Left lung (tissue), 10 donors: Measurements from ENCODE around the gene PTPRT. TPM values are rescaled to one million over a fixed set of nuclear protein-coding genes. Genes with fewer than 3 reads are reported as not detected.

Experiments used
- ATAC-seq: fragments of 200-7000 bp; cut with Tn5 transposase; one replicate; pipeline ENCODE4 v1.9.1; 2020; ENCODE audit warnings: moderate library complexity
- DNase-seq, 4 donors: peaks; one replicate each; pipeline ENCODE4 v3.0.0-alpha.2; 2013 to 2020
- H3K27ac ChIP-seq, 2 donors: fragments of 200-600 bp; sonication (generic) in 1 of 2; one replicate each; pipeline versions ENCODE4 v1.5.0 to v1.8.0; 2020 to 2021
- H3K27me3 ChIP-seq, 2 donors: fragments of 200-600 bp; sonication (generic) in 1 of 2; one replicate each; pipeline versions ENCODE4 v1.5.0 to v1.8.0; 2020 to 2021
- H3K36me3 ChIP-seq, 2 donors: fragments of 200-600 bp; sonication (generic) in 1 of 2; one replicate each; pipeline versions ENCODE4 v1.5.0 to v1.8.0; 2020 to 2021
- H3K4me1 ChIP-seq, 2 donors: fragments of 200-600 bp; one replicate each; pipeline ENCODE4 v1.8.0; 2021
- H3K4me3 ChIP-seq, 2 donors: fragments of 200-600 bp; sonication (generic) in 1 of 2; one replicate each; pipeline versions ENCODE4 v1.5.0 to v1.8.0; 2020 to 2021; ENCODE audit warnings: mild to moderate bottlenecking in 1 of 2
- H3K9me3 ChIP-seq, 2 donors: fragments of 200-600 bp; sonication (generic) in 1 of 2; one replicate each; pipeline versions ENCODE4 v1.5.0 to v1.8.0; 2020 to 2021
- CTCF ChIP-seq, 2 donors: fragments of 200-600 bp; sonication (generic) in 1 of 2; IDR thresholded peaks; one replicate each; pipeline versions ENCODE4 v1.5.0 to v1.8.0; 2021; ENCODE audit warnings: antibody characterized with exemption in 2 of 2
- intact Hi-C, 2 donors: fragments of 100-400 bp; cut with DNase I; formaldehyde crosslinking; loops; one replicate each; pipeline versions ENCODE4 v1.11.2 to v1.14.2; 2022
- polyA plus RNA-seq, 6 donors: library from polyadenylated mRNA; unstranded; fragments of 120-200 nt; gene quantifications; one replicate each; pipeline ENCODE4 v1.2.1, GENCODE V29; 2013; ENCODE audit not compliant: insufficient read length in 6 of 6
- total RNA-seq, 2 donors: library from RNA; stranded (reverse); fragmentation: NEBNext Ultra II Directional; extraction: Animal tissue kit (Norgen Biotek cat#: 25700); gene quantifications; one replicate each; pipeline ENCODE4 v1.2.1, GENCODE V29; 2021
- donor health status: DM: no; HTN: yes; CAD: no.
- donor health status: DM: no; HTN: no; CAD: no.

Gene PTPRT
- total and polyA plus RNA-seq, 8 donors: 0.15 to 2.9 (median 1.4) TPM

GRCh38 chr20:43057317-43057716 lies 132.4 kb downstream of the PTPRT start:
- Histone ChIP-seq H3K9me3 (no peaks in the 10 kb centered on the region), H3K36me3 (no peaks in the 10 kb centered on the region), H3K4me3 (no peak overlapping the region), H3K27me3 (no peaks in the 10 kb centered on the region), H3K4me1 (no peaks in the 10 kb centered on the region), H3K27ac (no peak overlapping the region)
- TF ChIP-seq CTCF (IDR thresholded peaks at IDR 0.05): no peak
- intact Hi-C loops: no loop called here
- DNase-seq (no peak), ATAC-seq (no peak)

- no peak overlapping the region for H3K27ac ChIP-seq
- H3K4me3 ChIP-seq: no peak overlapping the region
- no peaks in the 10 kb centered on the region for H3K27me3 ChIP-seq
- DNase-seq: no peak
- H3K9me3 ChIP-seq: no peaks in the 10 kb centered on the region
- no peak for ATAC-seq
- no peaks in the 10 kb centered on the region for H3K36me3 ChIP-seq
- intact Hi-C loops: no loop called here
- no peak for TF ChIP-seq CTCF (IDR thresholded peaks at IDR 0.05)
- H3K4me1 ChIP-seq: no peaks in the 10 kb centered on the region
These were observed 134.4 kb downstream of the PTPRT start for GRCh38 chr20:43055181-43055884.

- H3K27me3 ChIP-seq: peaks cover 0 to 4% of the 10 kb centered on the region in 2 donors
- no peaks in the 10 kb centered on the region for H3K36me3 ChIP-seq
- no peak overlapping the region for H3K4me3 ChIP-seq
- H3K27ac ChIP-seq: no peak overlapping the region
- TF ChIP-seq CTCF (IDR thresholded peaks at IDR 0.05): no peak
- ATAC-seq (no peak), DNase-seq (no peak)
- no peaks in the 10 kb centered on the region for H3K4me1 ChIP-seq
- no peaks in the 10 kb centered on the region for H3K9me3 ChIP-seq
- intact Hi-C loops: no loop called here
These were observed 137.2 kb downstream of the PTPRT start for GRCh38 chr20:43052532-43052931.

GRCh38 chr20:43046966-43047365 lies 142.7 kb downstream of the PTPRT start:
- intact Hi-C loops: no loop called here
- DNase-seq (no peak), ATAC-seq (no peak)
- Histone ChIP-seq H3K9me3 (no peaks in the 10 kb centered on the region), H3K27ac (no peak overlapping the region), H3K4me3 (no peak overlapping the region), H3K27me3 (peaks cover 0 to 8% of the 10 kb centered on the region in 2 donors), H3K36me3 (no peaks in the 10 kb centered on the region), H3K4me1 (no peaks in the 10 kb centered on the region)
- TF ChIP-seq CTCF (IDR thresholded peaks at IDR 0.05): no peak

GRCh38 chr20:43043887-43044286 lies 145.8 kb downstream of the PTPRT start:
- Histone ChIP-seq H3K4me3 (no peak overlapping the region), H3K9me3 (no peaks in the 10 kb centered on the region), H3K27ac (no peak overlapping the region), H3K27me3 (peaks cover 0 to 4% of the 10 kb centered on the region in 2 donors), H3K4me1 (no peaks in the 10 kb centered on the region), H3K36me3 (no peaks in the 10 kb centered on the region)
- DNase-seq: no peak
- no peak for ATAC-seq
- intact Hi-C loops: no loop called here
- no peak for TF ChIP-seq CTCF (IDR thresholded peaks at IDR 0.05)
